ENCODE measurements around the gene TTC1.
A peak's percentile ranks its signal among the peaks of the same experiment; 100 is the strongest.
"Not testable (repeated sequence)": the region's sequence is repeated elsewhere in the genome, so short reads cannot be mapped to it uniquely, and the experiment has no call there.

The TTC1 gene, protein sequence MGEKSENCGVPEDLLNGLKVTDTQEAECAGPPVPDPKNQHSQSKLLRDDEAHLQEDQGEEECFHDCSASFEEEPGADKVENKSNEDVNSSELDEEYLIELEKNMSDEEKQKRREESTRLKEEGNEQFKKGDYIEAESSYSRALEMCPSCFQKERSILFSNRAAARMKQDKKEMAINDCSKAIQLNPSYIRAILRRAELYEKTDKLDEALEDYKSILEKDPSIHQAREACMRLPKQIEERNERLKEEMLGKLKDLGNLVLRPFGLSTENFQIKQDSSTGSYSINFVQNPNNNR

DNA sequence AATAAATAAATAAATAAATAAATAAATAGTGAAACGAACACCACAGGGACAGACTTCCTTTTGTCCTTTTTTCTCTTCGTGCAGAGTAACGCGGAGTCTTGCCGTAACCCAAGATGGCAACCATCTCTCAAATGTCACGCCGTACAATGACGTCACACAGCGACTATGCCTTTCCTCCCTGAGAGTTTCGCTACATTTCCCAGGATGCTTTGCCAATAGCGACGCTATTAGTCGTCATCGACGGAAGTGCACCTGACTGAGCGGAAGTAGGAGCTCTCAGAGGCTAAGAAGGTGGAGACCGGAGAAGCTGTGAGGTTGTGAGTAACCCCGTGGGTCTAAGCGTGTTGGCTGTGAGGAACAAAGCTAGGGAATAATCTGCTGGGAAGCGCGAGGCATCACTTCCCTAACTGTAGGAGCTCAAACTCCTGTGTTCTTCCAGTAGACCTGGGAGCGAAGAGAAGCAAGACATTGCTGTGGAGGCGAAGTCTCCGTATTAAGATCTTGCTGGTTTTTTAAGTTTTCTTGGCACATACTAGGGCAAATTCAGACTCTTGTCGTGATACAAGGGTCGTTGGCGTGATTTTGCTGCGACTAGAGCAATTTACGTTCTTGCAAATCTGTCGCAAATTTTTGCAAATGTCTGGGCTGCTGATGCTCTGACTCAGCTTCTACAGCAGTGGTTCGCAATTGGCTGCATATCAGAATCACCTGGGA, at the start of gene TTC1:
Gene TTC1, plus strand, starts transcription at position 263 of the 714 bp plus-strand sequence. CDS start 1,390 bp downstream, outside the sequence.
- DNase-seq, result peak; percentile 99

GRCh38 chr5:159961176-159962160, 47.5 kb upstream of the TTC1 start:
- DNase-seq, result no peak

DNA sequence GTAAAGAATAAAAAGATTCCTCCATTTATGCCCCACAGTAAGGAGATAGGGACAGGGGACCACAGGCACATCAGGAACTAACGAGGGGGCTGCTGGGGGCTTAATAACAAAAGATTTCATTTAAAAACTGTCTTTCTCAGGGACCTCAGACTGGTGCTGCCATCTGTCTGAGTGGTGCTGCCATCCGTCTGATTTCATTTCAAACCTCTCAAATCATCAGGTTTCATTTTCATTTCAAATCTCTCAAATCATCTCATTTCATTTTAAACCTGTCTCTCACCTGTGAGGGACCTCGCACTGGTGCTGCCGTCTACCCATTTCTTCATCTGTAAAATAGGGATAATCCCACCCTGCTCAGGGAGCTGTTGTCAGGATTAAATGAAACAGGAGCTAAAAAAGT, 46.7 kb upstream of the TTC1 start:
- DNase-seq, result no peak

- no peak for DNase-seq
Observed at GRCh38 chr5:159963935-159964334, 45.0 kb upstream of the TTC1 start.

DNA sequence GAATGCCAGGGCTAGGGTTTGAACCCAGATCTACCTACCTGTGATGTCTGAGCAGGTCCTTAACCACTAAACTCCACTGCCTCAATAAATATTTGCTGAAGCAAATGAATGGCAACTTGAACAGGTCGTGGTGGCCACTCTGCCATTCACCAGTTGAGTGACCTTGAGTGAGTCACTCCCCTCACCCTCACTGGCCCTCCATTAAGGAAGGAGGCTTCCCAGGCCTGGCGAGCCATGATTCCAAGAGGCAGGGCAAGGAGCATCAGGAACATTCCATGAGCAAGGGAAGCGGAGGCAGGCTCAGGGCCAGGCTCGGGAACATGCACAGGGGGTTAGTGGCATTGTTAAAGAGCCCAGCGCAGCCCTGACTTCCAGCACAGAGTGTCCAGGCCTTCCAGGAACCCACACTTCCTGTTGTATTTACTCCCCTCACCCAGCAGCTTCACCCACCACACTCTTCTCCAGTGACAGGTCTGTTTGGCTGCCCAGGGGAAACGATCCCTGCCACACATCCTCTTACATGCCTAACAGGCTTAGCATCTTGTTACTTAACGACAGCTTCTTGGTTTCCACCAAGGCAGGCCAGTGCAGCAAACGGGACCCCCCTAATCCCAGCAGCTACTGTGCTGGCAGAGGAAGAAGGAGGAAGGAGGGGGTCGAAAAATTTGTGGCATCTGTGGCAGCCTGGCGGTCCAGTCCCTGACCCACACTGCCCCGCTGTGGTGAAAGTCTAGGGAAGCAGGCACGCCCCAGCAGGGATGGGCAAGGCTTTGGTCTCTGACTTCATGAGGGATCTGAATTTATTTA, 43.7 kb upstream of the TTC1 start:
- DNase-seq, result peak; percentile 15

- DNase-seq, result not testable (repeated sequence)
Observed at GRCh38 chr5:159965838-159966128, 43.2 kb upstream of the TTC1 start.

GRCh38 chr5:159969966-159970365, 39.0 kb upstream of the TTC1 start:
- no peak for DNase-seq

DNA sequence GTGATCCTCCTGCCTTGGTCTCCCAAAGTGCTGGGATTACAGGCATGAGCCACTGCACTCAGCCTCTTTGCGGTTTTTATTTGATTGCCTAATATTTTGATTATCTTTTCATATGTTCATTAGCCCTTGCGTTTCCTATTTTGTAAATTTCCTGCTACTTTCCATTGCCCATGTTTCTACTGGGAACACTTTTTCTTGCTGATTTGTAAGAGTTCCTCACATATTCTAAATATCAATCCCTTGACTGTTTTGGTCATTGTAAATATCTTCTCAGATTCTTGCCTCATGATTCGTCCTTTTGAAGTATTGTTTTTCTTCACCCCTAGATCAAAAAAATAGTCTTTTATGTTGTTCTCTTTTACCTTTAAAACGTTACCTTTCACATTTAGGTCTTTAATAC, 37.9 kb upstream of the TTC1 start:
- DNase-seq, result no peak

DNA sequence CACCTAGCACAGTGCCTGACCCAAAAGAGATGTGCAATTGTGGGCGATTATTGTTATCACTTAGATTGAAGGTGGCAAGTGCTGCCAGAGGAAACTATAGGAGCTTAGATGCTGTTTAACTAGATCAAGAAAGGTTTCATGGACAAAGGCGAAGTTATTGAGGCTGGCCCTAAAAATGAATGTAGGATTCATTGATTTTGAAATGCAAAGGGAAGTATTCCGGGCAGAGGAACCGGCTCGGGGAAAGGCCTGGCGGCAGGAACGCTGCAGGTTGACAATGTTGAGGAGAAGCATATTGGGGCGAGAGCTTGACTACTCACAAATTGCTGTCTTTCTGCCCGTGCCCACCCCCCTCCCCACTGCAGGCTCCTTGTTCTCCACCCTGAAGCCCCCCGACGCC, 37.4 kb upstream of the TTC1 start:
- DNase-seq, result no peak

GRCh38 chr5:159971931-159972461, 36.9 kb upstream of the TTC1 start:
- DNase-seq, result no peak

DNA sequence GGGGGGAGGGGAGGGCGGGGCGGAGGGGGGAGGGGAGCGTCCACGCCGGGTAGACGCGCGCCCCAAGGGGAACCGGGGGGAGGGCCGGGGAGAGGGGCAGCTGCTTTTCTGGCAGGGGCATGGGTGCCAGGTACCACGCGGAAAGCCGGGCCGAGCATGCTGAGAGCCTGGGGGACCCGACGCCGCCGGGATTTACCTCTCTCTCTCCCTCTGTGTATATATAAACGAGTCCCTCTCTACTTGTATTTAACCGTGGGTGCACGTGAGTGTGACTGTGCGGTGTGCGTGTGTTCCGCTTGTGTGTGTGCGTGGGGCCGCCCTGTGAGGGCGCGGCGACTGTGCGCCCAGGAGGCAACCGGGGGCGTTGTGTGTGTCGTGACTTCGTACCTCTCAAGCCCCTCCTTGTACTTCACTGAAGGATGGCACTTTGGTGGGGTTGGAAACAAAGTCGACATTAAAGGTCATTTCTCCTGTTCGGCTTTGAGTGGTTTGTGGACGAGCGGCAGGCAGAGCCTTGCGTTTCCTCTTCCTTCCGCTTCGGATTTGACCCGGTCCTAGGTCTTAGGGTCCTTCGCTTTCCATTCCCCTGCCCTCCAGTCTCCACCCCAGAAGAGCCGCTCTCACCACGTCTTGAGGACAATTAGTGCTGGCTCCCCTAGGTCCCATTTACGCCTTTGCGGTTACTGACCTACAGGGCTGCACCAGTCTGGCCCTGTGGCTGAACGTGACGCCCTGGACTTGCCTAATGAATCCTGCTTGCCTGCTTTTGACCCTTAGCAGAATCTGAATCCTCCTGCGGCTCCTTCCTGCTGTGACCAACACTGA, 36.2 kb upstream of the TTC1 start:
- no peak for DNase-seq

DNA sequence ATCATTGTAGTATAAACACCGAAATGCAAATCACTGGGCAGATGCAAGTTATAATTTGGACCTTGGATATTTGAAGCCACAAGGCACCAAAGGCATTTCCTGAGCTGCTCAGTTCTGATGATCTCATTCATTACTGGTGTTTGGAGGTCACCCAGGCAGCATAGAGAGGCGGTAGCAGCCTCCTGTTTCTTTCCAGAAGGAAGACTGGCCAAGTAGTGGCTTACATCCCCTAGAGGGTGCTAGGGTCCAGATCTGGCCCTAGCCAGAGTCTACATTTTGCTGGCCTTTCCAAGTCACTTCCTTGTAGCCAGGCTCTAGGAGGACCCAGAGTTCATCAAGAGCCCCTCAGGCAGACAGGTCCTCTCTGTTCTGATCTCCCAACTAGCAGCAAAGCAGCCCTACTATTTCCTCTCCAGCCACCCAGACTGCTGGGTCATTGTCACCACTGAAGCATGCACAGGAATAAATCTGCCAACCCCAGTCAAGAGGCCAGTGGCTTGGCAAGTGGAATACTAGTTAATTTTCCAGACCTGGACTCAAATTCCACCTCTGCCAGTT, 33.4 kb upstream of the TTC1 start:
- DNase-seq, result no peak

GRCh38 chr5:159976921-159977320, 32.0 kb upstream of the TTC1 start:
- DNase-seq, result no peak

DNA sequence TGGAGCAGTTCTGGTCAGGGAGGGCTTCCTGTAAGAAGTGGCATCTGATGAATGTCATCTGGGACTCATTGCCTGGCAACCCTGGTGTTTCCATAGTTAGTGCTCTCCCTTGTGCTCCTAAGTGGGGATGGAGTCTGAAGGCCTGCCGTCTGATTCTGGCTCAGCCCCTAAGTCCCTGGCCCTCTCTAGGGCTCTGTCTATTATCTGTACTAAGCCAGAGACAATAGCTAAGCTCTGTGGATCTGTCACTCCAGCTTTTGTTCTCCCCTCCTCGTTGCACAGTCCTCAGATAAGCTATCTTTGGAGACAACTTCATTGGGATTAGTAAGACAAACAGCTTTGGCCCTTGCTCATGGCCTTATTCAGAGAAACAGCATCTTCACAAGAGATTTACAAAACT, 30.6 kb upstream of the TTC1 start:
- no peak for DNase-seq

DNA sequence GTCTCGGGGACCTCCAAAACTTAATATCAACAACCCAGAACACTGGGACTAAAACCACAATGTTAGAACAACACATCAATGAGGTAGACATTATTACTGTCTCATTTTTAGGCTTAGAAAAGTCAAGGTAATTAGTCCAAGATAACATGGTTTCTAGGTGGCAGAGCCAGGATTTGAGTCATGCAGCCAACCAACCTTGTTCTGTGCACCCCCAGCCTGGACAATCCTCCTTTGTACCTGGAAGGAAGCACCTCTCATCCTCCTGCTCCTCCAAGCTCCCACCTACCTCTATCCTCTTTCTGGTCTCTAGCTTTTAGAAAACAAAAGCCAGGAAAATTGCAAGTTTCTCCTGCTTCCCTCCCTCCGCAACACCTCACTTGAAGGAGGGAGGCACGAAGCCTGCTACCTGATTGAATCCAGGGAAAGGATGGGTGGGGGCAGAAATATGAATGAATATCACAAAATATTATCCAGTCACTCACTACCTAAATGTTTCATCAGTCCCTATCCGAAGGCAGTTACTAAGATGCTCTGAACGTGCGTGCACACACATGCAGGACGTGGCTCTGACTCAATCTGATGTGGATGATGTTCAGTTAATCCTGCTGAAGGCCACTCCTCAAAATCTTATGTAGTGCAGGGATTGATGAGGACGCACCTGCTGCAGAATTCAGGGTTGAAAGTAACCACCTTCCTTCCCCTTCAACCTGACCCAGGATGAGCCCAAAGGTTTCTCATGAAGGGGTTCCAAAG, 26.3 kb upstream of the TTC1 start:
- DNase-seq, result no peak

DNA sequence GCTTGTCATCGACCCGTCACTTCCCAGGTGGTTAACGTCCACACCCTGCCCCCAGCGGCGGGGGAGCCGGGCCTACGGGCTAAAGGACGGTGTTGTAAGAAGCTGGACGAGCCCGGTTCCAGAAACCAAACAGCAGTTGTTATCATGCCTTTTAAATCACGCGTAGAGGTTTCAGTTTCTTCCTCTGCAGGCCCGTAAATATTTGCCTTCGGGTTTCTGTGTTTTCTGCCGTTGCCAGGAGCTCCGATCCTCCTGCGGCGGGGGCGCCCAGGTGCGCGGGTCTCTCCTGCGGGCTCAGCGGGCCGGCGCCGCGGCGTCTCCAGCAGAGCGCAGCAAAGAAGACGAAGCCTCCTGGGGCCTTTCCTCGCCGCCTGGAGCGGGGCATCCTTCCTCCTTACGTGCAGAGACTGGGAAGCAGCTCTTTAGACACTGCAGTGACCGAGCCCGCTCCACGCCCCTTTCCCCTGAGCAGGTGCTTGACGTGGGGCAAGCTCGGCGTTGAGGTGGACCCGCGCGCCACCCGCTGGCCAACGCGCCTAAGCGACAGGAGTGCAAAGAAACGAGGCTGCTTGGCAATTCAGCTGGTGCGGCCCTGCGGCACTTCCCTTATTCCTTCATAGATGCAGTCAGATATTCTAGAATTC, 21.8 kb upstream of the TTC1 start:
- DNase-seq, result peak; percentile 74

GRCh38 chr5:159990506-159990905, 18.4 kb upstream of the TTC1 start:
- no peak for DNase-seq

GRCh38 chr5:159992566-159992965, 16.4 kb upstream of the TTC1 start:
- DNase-seq, result no peak

DNA sequence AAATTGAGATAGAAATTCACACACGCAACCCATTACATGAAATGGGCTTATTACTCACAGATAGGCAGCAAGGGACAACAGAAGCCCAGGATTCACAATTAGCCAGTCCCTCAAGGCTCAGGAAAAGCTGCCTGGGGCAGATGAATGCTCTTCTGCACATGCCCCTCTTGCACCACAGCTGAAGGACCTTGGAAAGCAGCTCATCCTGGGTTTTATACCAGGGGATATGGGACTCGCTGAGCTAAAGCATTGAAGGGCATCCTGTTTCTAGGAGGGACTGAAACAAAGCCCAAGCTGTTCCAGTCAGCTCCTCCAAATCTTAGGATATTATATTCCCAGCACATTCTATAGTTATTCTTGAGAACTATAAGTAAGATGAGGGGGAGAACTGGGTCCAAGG, 15.7 kb upstream of the TTC1 start:
- no peak for DNase-seq

DNA sequence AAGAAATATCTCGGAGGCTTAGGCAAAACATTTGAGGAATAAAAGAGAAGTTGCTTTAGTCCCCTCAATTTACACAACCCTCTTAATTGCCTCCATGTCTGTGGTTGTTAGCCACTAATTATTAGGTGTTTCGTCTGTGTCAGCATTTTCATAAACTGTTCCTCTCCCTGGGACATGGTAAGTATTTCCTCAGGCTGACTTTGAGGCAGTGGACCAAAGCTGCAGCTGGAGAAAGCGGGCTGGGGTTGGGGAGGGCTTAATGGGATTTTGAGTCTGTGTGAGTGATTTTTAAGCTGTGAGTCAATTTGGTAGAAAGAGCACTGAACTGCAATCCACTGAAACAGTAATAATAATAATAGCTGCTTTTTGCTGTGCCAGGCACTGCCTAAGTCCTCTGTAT, 13.0 kb upstream of the TTC1 start:
- no peak for DNase-seq
